HuH-7 (cell line): ENCODE data around the gene MAPK7.

Experiments used
- DNase-seq: peaks from one replicate; pipeline ENCODE4 v3.0.0; 2011; ENCODE audit warnings: low spot score

The MAPK7 gene

DNA sequence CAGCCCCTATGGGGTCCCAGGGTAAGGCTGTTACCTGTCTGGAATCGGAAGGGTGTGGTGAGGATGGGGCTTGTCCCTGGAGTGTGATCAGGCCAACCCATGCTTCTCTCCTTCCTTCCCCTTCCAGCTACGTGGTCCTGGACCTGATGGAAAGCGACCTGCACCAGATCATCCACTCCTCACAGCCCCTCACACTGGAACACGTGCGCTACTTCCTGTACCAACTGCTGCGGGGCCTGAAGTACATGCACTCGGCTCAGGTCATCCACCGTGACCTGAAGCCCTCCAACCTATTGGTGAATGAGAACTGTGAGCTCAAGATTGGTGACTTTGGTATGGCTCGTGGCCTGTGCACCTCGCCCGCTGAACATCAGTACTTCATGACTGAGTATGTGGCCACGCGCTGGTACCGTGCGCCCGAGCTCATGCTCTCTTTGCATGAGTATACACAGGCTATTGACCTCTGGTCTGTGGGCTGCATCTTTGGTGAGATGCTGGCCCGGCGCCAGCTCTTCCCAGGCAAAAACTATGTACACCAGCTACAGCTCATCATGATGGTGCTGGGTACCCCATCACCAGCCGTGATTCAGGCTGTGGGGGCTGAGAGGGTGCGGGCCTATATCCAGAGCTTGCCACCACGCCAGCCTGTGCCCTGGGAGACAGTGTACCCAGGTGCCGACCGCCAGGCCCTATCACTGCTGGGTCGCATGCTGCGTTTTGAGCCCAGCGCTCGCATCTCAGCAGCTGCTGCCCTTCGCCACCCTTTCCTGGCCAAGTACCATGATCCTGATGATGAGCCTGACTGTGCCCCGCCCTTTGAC, 2.4 kb downstream of the MAPK7 start:
- no peak for DNase-seq

GRCh38 chr17:19381361-19381740, 3.1 kb downstream of the MAPK7 start:
- DNase-seq, result no peak

DNA sequence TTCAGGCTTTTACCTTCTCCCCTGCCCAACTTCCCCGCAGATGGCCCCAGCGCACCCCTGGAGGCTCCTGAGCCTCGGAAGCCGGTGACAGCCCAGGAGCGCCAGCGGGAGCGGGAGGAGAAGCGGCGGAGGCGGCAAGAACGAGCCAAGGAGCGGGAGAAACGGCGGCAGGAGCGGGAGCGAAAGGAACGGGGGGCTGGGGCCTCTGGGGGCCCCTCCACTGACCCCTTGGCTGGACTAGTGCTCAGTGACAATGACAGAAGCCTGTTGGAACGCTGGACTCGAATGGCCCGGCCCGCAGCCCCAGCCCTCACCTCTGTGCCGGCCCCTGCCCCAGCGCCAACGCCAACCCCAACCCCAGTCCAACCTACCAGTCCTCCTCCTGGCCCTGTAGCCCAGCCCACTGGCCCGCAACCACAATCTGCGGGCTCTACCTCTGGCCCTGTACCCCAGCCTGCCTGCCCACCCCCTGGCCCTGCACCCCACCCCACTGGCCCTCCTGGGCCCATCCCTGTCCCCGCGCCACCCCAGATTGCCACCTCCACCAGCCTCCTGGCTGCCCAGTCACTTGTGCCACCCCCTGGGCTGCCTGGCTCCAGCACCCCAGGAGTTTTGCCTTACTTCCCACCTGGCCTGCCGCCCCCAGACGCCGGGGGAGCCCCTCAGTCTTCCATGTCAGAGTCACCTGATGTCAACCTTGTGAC, 3.6 kb downstream of the MAPK7 start:
- DNase-seq, result no peak

- DNase-seq, result no peak
These were observed 4.5 kb downstream of the MAPK7 start for GRCh38 chr17:19382531-19383444.

- no peak for DNase-seq
These were observed 5.6 kb downstream of the MAPK7 start for GRCh38 chr17:19383681-19384470.

GRCh38 chr17:19384723-19385391, 6.6 kb downstream of the MAPK7 start:
- DNase-seq, result no peak

GRCh38 chr17:19385521-19385983, 7.3 kb downstream of the MAPK7 start:
- no peak for DNase-seq

- DNase-seq, result no peak
These were observed 8.0 kb downstream of the MAPK7 start for GRCh38 chr17:19386051-19386929.

DNA sequence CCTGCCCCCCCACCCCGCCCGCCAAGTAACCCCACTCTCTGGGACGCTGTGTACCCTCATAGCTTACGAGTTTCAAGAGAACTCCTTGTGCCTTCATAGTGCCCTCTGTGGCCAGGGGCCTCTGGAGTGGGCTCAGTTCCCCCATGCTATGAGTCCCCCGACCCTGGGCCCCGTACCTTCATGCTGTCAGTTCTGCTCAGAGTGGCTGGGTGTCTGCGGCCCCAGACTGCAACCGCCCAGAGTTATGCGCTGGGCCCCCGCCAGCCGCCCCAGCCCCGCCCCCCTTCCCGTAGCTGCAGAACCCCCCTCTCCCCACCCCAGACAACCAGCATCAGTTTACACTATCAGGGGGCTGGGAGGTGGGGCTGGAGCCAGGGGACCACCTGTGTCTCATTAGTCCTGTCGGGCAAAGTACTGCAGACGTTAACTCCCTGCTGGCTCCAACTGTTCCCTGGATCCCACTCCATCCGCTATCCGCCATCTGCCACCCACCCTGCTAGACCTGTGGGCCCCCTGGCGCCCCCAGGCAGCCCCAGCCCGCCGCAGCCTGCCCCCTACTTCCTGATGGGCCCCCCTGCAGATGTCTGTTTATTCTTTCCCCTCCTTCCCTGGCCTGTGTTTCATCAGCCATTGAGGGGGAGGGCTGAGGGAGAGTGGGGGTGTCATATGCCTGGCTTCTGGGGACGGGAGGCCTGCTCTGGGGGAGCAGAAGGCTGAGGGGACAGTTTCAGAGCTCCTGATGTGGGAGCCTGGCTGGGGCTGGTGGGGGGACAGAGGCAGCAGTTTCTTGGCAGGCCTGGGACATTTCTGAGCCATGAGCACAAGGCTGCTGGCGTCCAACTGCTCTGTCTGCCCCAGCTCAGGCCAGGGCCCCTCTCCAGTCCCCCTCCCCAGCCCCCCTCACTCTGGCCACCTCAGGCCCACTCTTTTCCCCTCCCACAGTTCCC, 8.9 kb downstream of the MAPK7 start, which contains the start of gene MFAP4:
MFAP4 (minus strand) TSS at position 217 of the 947 bp plus-strand sequence; CDS start at position 182, 35 bp downstream.
- no peak for DNase-seq

GRCh38 chr17:19387921-19388521, 9.7 kb downstream of the MAPK7 start:
- DNase-seq, result no peak

DNA sequence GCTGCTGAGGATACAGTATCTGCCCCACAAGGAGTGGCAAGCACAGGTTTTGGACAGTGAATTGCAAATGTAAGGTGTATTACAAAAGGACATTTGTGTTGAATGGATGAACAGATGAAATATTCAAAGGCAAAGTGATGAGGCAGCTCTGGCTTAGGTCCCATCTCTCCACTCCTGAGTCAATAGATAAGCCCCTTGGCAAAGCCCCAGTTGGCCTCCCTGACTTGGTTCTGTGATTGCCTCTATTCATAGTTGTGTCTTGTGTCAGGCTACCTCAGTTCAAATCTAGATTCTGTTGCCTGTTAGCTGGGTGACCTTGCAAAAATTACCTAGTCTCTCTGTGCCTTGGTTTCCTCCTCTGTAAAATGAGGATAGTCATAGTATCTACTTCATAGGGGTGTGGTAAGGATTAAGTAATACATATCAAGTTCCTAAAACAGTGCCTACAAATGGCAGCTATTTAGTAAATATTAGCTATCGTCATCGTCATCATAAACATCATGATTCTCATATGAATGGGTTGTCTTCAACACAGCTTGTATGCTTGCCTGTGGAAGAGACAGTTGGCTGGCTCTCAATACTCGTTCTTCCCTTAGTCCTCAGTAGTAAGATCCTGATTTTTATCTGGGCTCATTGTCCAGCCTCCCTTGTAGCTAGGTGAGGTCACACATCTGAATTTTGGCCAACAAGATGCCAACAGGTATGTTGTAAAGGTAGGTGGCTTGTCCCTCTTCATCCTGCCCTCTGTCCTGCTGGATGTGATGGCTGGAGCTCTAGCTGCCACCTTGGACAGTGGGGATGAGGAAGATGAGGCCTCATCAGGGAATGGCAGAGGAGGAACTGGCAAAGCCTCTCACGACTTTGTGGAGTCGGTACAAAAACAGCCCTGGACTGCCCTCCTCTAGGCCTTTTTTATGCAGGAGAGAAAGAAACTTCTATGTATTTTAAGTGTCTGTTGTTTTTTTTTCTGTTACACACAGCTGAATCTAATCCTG, 10.8 kb downstream of the MAPK7 start:
- DNase-seq, result no peak

DNA sequence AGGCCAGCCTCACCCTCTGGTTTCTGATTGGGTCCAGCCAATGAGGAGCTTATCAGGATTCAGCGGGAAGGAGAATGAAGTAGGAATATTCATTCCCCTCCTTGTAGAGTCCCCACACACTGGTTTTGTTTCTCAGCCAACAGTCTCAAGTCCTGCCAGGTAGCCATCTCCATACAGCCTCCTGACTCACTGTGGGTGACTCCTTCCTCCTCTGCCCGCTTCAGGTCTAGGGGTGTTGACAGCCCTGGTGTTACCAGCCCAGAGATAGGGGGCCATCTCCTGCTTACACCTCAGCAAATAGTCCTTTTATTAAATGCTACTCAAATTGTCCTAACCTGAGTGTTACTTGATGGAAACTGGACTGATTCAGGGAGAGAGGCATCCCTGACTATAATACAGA, 12.7 kb downstream of the MAPK7 start:
- no peak for DNase-seq

GRCh38 chr17:19391432-19391831, 13.1 kb downstream of the MAPK7 start:
- DNase-seq, result no peak

GRCh38 chr17:19392303-19392702, 14.0 kb downstream of the MAPK7 start:
- DNase-seq, result no peak

- no peak for DNase-seq
These were observed 19.3 kb downstream of the MAPK7 start for GRCh38 chr17:19397556-19398041.

- DNase-seq, result no peak
These were observed 20.2 kb downstream of the MAPK7 start for GRCh38 chr17:19398301-19399181.
